Mammary epithelial cell (primary cell): ENCODE measurements around the gene MYO9A.

ENCODE experiments used
- EZH2 ChIP-seq: IDR thresholded peaks from 2 replicates; pipeline ENCODE4 v1.6.1; 2012; ENCODE audit warnings: low read length, inconsistent platforms, borderline replicate concordance
- TF ChIP-seq, protein P1 (sequence below), 2 donors: IDR thresholded peaks in 1 of 2; conservative IDR thresholded peaks in 1 of 2; 2 replicates each; pipeline ENCODE4 v1.5.1; 2011 to 2012; ENCODE audit warnings: inconsistent platforms in 2 of 2, low read length in 2 of 2, mild to moderate bottlenecking in 2 of 2, control low read depth in 1 of 2, low read depth in 1 of 2; ENCODE audit not compliant: insufficient read depth in 1 of 2; ENCODE audit errors: extremely low read depth in 1 of 2

DNA sequence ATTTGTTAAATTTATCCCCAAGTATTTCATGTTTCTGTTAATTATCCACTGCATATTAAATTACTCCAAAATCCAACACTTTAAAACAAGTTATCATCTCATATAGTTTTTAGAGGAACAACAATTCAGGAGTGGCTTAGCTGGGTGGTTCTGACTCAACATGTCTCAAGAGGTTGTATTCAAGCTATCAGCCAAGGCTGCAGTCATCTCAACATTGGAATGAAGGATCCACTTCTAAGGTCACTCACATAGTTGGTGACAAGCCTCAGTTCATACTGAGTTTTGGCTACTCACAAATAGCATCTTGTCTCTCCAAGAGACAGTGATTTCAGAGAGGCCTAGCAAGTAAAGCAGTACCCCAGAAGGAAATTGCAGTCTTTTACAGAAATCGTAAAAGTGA is 172.9 kb downstream of the MYO9A start:
- TF ChIP-seq, protein P1, sequence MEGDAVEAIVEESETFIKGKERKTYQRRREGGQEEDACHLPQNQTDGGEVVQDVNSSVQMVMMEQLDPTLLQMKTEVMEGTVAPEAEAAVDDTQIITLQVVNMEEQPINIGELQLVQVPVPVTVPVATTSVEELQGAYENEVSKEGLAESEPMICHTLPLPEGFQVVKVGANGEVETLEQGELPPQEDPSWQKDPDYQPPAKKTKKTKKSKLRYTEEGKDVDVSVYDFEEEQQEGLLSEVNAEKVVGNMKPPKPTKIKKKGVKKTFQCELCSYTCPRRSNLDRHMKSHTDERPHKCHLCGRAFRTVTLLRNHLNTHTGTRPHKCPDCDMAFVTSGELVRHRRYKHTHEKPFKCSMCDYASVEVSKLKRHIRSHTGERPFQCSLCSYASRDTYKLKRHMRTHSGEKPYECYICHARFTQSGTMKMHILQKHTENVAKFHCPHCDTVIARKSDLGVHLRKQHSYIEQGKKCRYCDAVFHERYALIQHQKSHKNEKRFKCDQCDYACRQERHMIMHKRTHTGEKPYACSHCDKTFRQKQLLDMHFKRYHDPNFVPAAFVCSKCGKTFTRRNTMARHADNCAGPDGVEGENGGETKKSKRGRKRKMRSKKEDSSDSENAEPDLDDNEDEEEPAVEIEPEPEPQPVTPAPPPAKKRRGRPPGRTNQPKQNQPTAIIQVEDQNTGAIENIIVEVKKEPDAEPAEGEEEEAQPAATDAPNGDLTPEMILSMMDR (conservative IDR thresholded peaks at IDR 0.05 in 1 of 2, IDR thresholded peaks at IDR 0.05 in 1 of 2; ENCODE audit: extremely low read depth in 1 of 2, insufficient read depth in 1 of 2, low read depth in 1 of 2, low read length in 2 of 2): no peak
- no peak for TF ChIP-seq EZH2
